ENCODE measurements around the gene WDR88. TPM values are rescaled to one million over a fixed set of nuclear protein-coding genes. Genes with fewer than 3 reads are reported as not detected.

WDR88 gene
- total RNA-seq, 4 donors from 2014 or later, result not detected

- intact Hi-C loops (cut with DNase I), result no loop called here
- DNase-seq (ENCODE audit: extremely low spot score), result no peak
Observed at GRCh38 chr19:33199441-33200265, 67.7 kb downstream of the WDR88 start.

DNA sequence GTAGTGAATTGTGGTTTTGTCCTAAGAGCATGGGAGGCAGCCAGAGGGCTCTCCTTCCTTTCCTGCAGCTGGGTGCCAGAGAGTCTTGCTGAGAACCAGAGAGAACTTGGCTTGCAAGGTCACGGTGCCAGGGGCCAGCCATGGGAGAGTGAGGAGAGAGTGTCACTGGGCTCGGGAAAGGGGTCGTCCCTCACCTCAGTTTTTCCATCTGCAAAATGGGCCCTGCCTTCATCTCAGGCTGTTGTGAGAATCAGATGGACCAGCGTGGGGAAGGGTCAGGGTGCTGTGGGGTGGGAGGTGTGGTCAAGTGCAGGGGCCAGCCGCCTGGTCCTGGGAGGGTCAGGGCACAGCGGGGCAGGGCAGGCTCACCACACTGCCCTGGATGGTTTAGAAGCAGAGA, 69.6 kb downstream of the WDR88 start:
- WGBS, result 97% methylated on average over 6 of the region's 6 CpGs
- Histone ChIP-seq H3K27ac (replicated peaks in 1 of 4) (no peak overlapping the region), H3K4me1 (peaks cover 0 to 2% (median 0%) of the 10 kb centered on the region in 4 donors), H3K9me3 (no peaks in the 10 kb centered on the region), H3K4me3 (no peak overlapping the region), H3K27me3 (no peaks in the 10 kb centered on the region), H3K36me3 (peaks cover 0 to 74% (median 53%) of the 10 kb centered on the region in 4 donors)
- TF ChIP-seq EP300 (IDR thresholded peaks at IDR 0.05) (no peak), POLR2AphosphoS5 (IDR thresholded peaks at IDR 0.05) (no peak), POLR2A (IDR thresholded peaks at IDR 0.05; ENCODE audit: low read depth) (no peak)
- TF ChIP-seq, protein P1, sequence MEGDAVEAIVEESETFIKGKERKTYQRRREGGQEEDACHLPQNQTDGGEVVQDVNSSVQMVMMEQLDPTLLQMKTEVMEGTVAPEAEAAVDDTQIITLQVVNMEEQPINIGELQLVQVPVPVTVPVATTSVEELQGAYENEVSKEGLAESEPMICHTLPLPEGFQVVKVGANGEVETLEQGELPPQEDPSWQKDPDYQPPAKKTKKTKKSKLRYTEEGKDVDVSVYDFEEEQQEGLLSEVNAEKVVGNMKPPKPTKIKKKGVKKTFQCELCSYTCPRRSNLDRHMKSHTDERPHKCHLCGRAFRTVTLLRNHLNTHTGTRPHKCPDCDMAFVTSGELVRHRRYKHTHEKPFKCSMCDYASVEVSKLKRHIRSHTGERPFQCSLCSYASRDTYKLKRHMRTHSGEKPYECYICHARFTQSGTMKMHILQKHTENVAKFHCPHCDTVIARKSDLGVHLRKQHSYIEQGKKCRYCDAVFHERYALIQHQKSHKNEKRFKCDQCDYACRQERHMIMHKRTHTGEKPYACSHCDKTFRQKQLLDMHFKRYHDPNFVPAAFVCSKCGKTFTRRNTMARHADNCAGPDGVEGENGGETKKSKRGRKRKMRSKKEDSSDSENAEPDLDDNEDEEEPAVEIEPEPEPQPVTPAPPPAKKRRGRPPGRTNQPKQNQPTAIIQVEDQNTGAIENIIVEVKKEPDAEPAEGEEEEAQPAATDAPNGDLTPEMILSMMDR (IDR thresholded peaks at IDR 0.05), result no peak
- intact Hi-C loops (cut with DNase I), result no loop called here
- DNase-seq (ENCODE audit: extremely low spot score), result no peak

More at GRCh38 chr19:33199441-33200265, 67.7 kb downstream of the WDR88 start:
- Histone ChIP-seq H3K27ac (replicated peaks in 1 of 4) (no peak overlapping the region), H3K4me1 (peaks cover 14 to 20% (median 16%) of the 10 kb centered on the region in 4 donors), H3K4me3 (no peak overlapping the region), H3K27me3 (no peaks in the 10 kb centered on the region), H3K36me3 (peaks cover 0 to 55% (median 35%) of the 10 kb centered on the region in 4 donors), H3K9me3 (no peaks in the 10 kb centered on the region)
- TF ChIP-seq POLR2AphosphoS5 (IDR thresholded peaks at IDR 0.05), result no peak
- TF ChIP-seq, protein P1 (IDR thresholded peaks at IDR 0.05), result no peak
- 65% methylated on average over 7 of the region's 8 CpGs for WGBS

DNA sequence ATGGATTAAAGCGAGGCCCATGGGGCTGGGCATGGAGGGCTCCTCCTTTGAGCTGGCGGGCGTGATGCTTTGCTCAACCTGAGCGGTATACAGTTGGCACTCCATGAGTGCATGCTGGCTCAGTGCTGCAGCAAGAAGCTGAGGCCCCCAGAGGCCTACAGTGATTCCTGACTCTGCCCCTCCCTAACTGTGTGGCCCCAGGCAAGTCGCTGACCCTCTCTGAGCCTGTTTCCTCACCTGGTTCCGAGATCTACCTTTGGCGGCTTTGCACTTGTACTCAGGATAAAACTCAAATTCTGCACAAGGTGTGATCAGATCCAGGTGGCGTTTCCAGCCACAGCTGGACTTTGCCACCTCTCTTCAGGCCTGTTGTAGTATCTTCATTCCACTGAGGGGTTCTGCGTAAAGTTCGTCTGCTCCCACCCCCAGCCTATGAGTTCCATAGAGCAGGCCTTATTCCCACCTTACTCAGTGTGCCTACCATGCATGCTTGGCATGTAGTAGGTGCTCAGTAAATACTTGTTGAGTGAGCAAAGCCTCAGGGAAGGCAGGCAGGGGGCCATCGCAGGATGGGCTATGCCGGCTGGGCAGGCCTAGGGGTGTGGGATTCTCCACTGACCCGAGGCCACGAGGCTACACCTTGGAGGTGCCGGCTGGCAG, 70.1 kb downstream of the WDR88 start:
- intact Hi-C loops (cut with DNase I), result no loop called here

GRCh38 chr19:33202546-33203507, 70.9 kb downstream of the WDR88 start:
- 96% methylated on average over 24 of the region's 27 CpGs for WGBS
- H3K27me3 ChIP-seq, result no peaks in the 10 kb centered on the region
- no peaks in the 10 kb centered on the region for H3K4me1 ChIP-seq
- peaks cover 3 to 79% (median 59%) of the 10 kb centered on the region in 4 donors for H3K36me3 ChIP-seq
- intact Hi-C loops (cut with DNase I), result no loop called here
- no peak overlapping the region for H3K27ac ChIP-seq (replicated peaks in 1 of 4)
- H3K9me3 ChIP-seq, result no peaks in the 10 kb centered on the region
- DNase-seq (ENCODE audit: extremely low spot score), result no peak
- H3K4me3 ChIP-seq, result no peak overlapping the region
- TF ChIP-seq POLR2AphosphoS5 (IDR thresholded peaks at IDR 0.05), result no peak
- TF ChIP-seq POLR2A (IDR thresholded peaks at IDR 0.05; ENCODE audit: low read depth), result no peak

More for the DNA sequence above, 70.1 kb downstream of the WDR88 start:
- H3K4me1 ChIP-seq, result no peaks in the 10 kb centered on the region
- no peak overlapping the region for H3K4me3 ChIP-seq
- peaks cover 3 to 79% (median 57%) of the 10 kb centered on the region in 4 donors for H3K36me3 ChIP-seq
- H3K27me3 ChIP-seq, result no peaks in the 10 kb centered on the region
- WGBS, result 95% methylated on average over 7 of the region's 15 CpGs
- H3K27ac ChIP-seq (replicated peaks in 1 of 4), result no peak overlapping the region
- DNase-seq (ENCODE audit: extremely low spot score), result no peak
- TF ChIP-seq POLR2AphosphoS5 (IDR thresholded peaks at IDR 0.05), result no peak
- TF ChIP-seq, protein P1 (IDR thresholded peaks at IDR 0.05), result no peak
- no peak for TF ChIP-seq POLR2A (IDR thresholded peaks at IDR 0.05; ENCODE audit: low read depth)
- TF ChIP-seq EP300 (IDR thresholded peaks at IDR 0.05), result no peak
- no peaks in the 10 kb centered on the region for H3K9me3 ChIP-seq
